Ascending aorta (tissue), 2 donors: ENCODE measurements around the gene CIB4. TPM values are rescaled to one million over a fixed set of nuclear protein-coding genes. Genes with fewer than 3 reads are reported as not detected.

Experiments
- DNase-seq, 2 donors: peaks; one replicate each; pipeline ENCODE4 v3.0.0-alpha.2; 2019; ENCODE audit warnings: low spot score in 2 of 2
- H3K27ac ChIP-seq, 2 donors: fragments of 200-600 bp; sonication (generic); one replicate each; pipeline ENCODE4 v1.5.1; 2016 to 2017; ENCODE audit warnings: mild to moderate bottlenecking in 1 of 2
- H3K27me3 ChIP-seq: fragments of 200-600 bp; sonication (generic); one replicate; pipeline ENCODE4 v1.5.1; 2017
- H3K36me3 ChIP-seq, 2 donors: fragments of 200-600 bp; sonication (generic); one replicate each; pipeline ENCODE4 v1.5.1; 2016
- H3K4me1 ChIP-seq, 2 donors: fragments of 200-600 bp; sonication (generic); one replicate each; pipeline ENCODE4 v1.5.1; 2016 to 2017; ENCODE audit warnings: mild to moderate bottlenecking in 1 of 2
- H3K4me3 ChIP-seq, 2 donors: fragments of 200-600 bp; sonication (generic); one replicate each; pipeline ENCODE4 v1.5.1; 2016 to 2017; ENCODE audit warnings: mild to moderate bottlenecking in 1 of 2
- H3K9me3 ChIP-seq, 2 donors: fragments of 200-600 bp; sonication (generic); one replicate each; pipeline ENCODE4 v1.5.1; 2016
- CTCF ChIP-seq, 3 experiments: fragments of 200-600 bp in 2 of 3; fragments of 450-650 bp in 1 of 3; sonication (generic) in 2 of 3; IDR thresholded peaks; one replicate each; pipeline ENCODE4 v1.5.1; 2016 to 2019; ENCODE audit warnings: antibody characterized with exemption in 3 of 3, mild to moderate bottlenecking in 1 of 3, moderate library complexity in 1 of 3
- intact Hi-C: fragments of 100-400 bp; cut with DNase I; formaldehyde crosslinking; loops from one replicate; pipeline ENCODE4 v1.15.1; 2023
- total RNA-seq: library from RNA; depleted of rRNA; stranded (reverse); fragments of >200 nt; gene quantifications from one replicate; pipeline ENCODE4 v1.1.0, GENCODE V29; 2016

Gene CIB4
- total RNA-seq, 1 donor from 2014 or later = not detected

GRCh38 chr2:26607698-26608097 lies 33.5 kb downstream of the CIB4 start:
- intact Hi-C loops = no loop called here

GRCh38 chr2:26606847-26607190 lies 34.3 kb downstream of the CIB4 start:
- no peak for TF ChIP-seq CTCF (IDR thresholded peaks at IDR 0.05)
- H3K4me3 ChIP-seq = no peak overlapping the region
- intact Hi-C loops = no loop called here
- no peaks in the 10 kb centered on the region for H3K9me3 ChIP-seq
- no peaks in the 10 kb centered on the region for H3K36me3 ChIP-seq
- H3K27me3 ChIP-seq = no peaks in the 10 kb centered on the region
- no peak overlapping the region for H3K27ac ChIP-seq
- no peak for DNase-seq
- H3K4me1 ChIP-seq = no peaks in the 10 kb centered on the region

More at GRCh38 chr2:26607698-26608097, 33.5 kb downstream of the CIB4 start:
- no peaks in the 10 kb centered on the region for H3K36me3 ChIP-seq
- H3K27ac ChIP-seq = no peak overlapping the region
- DNase-seq = no peak
- no peaks in the 10 kb centered on the region for H3K4me1 ChIP-seq
- no peaks in the 10 kb centered on the region for H3K9me3 ChIP-seq
- H3K4me3 ChIP-seq = no peak overlapping the region
- H3K27me3 ChIP-seq = no peaks in the 10 kb centered on the region
- TF ChIP-seq CTCF (IDR thresholded peaks at IDR 0.05) = no peak

GRCh38 chr2:26605999-26606846 lies 34.9 kb downstream of the CIB4 start:
- intact Hi-C loops = loop anchor here (1.0 kb wide), 1 partner anchor 139 kb away; no protein-coding TSS in a partner anchor
- DNase-seq = no peak
- Histone ChIP-seq H3K4me1 (no peaks in the 10 kb centered on the region), H3K9me3 (no peaks in the 10 kb centered on the region), H3K36me3 (no peaks in the 10 kb centered on the region), H3K4me3 (no peak overlapping the region), H3K27me3 (no peaks in the 10 kb centered on the region), H3K27ac (no peak overlapping the region)
- TF ChIP-seq CTCF (IDR thresholded peaks at IDR 0.05) = no peak

- Histone ChIP-seq H3K9me3 (no peaks in the 10 kb centered on the region), H3K4me3 (no peak overlapping the region), H3K27ac (no peak overlapping the region), H3K27me3 (no peaks in the 10 kb centered on the region), H3K36me3 (no peaks in the 10 kb centered on the region), H3K4me1 (no peaks in the 10 kb centered on the region)
- no peak for DNase-seq
- peak; percentile 72 to 85 (median 77) for TF ChIP-seq CTCF (IDR thresholded peaks at IDR 0.05)
- intact Hi-C loops = loop anchor here (1.0 kb wide), 1 partner anchor 140 kb away; no protein-coding TSS in a partner anchor
These were observed 35.8 kb downstream of the CIB4 start for GRCh38 chr2:26605195-26605998.

- Histone ChIP-seq H3K36me3 (no peaks in the 10 kb centered on the region), H3K27me3 (no peaks in the 10 kb centered on the region), H3K9me3 (no peaks in the 10 kb centered on the region), H3K4me3 (no peak overlapping the region), H3K27ac (no peak overlapping the region), H3K4me1 (peaks cover 0 to 5% of the 10 kb centered on the region in 2 donors)
- no peak for TF ChIP-seq CTCF (IDR thresholded peaks at IDR 0.05)
- intact Hi-C loops = no loop called here
- DNase-seq = no peak
These were observed 38.6 kb downstream of the CIB4 start for GRCh38 chr2:26602575-26602974.
